Kasumi-1 (cell line): ENCODE data around the gene SLC48A1.

ENCODE experiments used
- DNase-seq, 2 experiments: peaks; one replicate each; lab custom pipeline; 2025; lab: John Stamatoyannopoulos, UW

Gene SLC48A1

GRCh38 chr12:47744005-47744651, 28.9 kb upstream of the SLC48A1 start:
- peak; percentile 13 to 17 for DNase-seq

DNA sequence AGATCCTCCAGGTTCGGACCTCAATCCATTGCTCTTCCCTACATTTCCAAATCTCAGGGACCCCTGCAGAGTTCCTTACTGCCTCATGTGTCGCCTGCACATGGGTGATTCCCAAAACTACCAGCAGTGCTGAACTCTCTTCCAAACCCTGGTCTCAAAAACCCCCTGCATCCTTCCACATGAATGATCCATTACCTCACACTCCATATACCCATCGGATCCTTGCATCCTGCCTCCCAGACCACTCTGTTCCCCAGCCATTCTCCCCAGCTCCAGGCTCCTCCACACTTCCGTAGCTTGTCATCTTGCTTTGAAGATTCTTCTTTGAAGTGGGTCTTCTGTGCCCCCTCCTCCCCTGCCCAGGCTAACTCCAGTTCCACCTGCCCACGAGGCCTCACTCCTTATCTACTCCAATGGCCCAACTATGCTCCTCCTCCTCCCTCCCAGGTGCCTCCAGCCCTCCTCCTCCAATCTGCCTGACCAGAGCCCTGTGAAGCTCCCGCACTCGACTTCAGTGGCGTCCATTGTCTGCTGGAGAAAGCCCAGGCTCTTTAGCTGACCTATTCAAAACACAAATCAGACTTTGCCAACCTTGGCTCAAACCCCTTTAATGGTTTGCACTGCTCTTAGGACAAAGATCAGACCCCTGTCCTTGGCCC, 28.1 kb upstream of the SLC48A1 start:
- DNase-seq = no peak

- no peak for DNase-seq
Measured at GRCh38 chr12:47745485-47746041, 27.5 kb upstream of the SLC48A1 start.

GRCh38 chr12:47746073-47746472, 27.0 kb upstream of the SLC48A1 start:
- no peak for DNase-seq

DNA sequence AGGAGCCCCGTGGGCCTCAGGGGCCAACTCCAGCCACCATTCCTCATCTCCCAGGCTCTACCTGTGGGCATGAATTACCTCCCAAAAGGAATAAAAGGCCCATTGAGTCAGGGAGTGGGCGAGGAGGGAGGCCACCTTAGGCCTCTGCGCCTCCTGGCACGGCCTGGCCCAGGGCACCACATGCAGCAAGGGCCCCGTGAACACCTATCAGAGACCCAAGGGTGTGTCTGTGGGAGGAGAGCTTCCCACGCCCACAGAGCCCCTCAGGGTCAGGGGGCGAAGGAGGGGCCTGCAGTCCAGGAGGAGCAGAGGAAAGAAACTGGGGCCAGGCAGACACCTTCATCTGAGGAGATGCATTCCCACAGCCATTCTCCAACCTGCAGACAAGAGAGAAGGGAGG, 26.5 kb upstream of the SLC48A1 start:
- no peak for DNase-seq

GRCh38 chr12:47747126-47747525, 25.9 kb upstream of the SLC48A1 start:
- no peak for DNase-seq

DNA sequence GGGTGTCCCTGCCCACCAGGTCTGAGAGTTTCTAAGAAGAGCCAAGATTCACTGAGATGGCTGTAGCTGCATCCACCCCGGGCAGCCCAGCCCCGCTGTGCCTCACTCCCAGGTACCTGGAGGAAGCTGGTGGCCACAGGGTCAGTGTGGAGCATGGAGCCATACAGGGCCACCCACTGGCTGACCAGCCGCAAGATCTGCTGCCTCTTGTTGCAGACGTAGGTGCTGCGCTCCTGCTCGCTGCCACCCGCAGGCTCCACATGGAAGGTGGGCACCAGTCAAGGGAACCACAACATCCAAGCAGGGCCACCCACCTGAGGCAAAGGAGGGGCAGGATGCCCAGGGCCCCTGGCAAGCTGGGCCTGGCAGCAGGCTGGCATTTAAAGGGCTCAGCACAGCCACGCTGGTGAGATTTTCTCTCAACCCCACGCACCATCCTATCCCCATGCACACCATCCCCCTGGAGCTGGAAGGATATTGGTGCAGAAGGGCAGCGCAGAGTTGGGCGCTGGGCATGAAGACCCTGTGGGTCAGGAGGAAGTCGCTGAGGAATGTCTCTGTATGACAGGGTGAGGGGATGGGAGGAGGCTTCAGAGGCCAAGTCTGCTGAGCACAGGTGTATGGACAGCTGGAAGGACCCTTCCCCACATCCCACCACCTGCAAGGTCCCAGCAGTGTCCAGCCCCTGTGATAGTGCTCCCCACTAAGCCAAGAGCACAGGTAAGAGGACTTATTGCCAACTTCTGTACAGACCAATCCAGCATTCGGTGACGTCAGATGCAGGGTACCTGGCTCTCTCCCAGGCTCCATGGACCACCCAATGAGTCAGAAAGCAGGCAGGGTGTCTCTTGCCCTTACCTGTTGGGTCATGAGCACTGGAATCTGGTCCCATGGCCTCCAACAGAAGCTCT, 25.2 kb upstream of the SLC48A1 start:
- DNase-seq = no peak

- no peak for DNase-seq
Measured at GRCh38 chr12:47748507-47748828, 24.6 kb upstream of the SLC48A1 start.

GRCh38 chr12:47748899-47749298, 24.1 kb upstream of the SLC48A1 start:
- DNase-seq = no peak

- DNase-seq = no peak
Measured at GRCh38 chr12:47750229-47750798, 22.7 kb upstream of the SLC48A1 start.

- DNase-seq = no peak
Measured at GRCh38 chr12:47750916-47751470, 22.0 kb upstream of the SLC48A1 start.

- DNase-seq = no peak
Measured at GRCh38 chr12:47751561-47751960, 21.5 kb upstream of the SLC48A1 start.

GRCh38 chr12:47752121-47752520, 20.9 kb upstream of the SLC48A1 start:
- no peak for DNase-seq

DNA sequence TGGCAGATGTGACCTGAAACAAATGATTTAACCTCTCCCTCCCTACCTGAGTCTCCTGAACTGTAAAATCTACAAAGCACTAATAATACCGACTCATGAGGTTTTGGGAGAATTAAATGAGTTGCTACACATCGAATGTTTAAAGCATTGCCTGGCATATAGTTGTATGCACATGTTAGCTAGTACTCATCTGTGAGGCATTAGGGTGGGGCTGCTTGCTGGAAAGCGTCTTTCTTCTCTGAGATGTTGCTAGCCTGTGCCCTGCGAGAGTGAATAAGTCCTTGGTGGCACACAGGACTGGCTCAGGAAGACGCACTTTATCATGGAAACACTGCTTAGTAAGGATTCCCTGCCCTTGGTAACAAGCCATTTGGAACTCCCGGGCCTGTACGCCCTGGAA, 20.5 kb upstream of the SLC48A1 start:
- no peak for DNase-seq

GRCh38 chr12:47753021-47754001, 19.7 kb upstream of the SLC48A1 start:
- DNase-seq = no peak

- no peak for DNase-seq
Measured at GRCh38 chr12:47754126-47754525, 18.9 kb upstream of the SLC48A1 start.

DNA sequence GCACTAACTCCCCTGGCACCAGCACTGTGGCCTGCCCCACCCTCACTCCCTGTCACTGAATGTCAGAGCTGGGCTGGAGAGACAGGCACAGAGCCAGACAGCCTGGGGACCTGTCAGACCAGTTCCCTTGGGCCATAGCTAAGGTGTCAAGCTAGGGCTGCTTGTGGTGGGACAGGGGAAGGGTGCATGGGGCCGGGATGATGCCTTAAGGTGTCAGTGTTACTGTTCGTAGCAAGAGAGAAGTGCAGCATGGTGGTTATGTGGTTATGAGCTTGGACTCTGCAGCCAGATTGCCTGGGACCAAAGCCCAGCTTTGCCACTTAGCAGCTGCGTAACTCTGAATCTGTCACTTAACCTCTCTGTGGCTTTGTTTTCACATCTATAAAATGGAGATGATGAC, 18.2 kb upstream of the SLC48A1 start:
- no peak for DNase-seq

- no peak for DNase-seq
Measured at GRCh38 chr12:47755655-47756562, 17.1 kb upstream of the SLC48A1 start.

DNA sequence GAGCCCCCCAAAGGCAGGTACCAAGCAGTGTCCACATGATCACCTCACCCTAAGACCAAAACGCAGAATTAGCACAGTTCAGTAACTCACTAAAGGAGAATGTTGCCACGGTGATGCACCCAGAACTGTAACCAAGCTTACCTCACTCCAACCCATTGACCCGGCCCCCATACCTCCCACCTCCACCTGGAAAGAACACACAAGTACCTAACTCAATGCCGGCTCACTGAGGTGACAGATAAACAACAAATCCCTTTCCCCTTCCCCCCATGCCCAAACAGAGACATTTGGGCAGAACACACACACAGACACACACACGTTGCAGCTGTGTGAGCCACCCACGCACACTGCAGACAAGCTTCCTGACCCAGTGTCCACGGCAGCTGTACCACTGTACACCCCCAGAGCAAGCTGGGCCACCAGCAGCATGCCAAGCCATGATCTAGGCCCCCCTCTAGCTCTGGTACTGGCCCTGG, 15.6 kb upstream of the SLC48A1 start:
- DNase-seq = no peak
